CD4-positive, alpha-beta T cell (primary cell): ENCODE measurements around the gene HP1BP3. TPM values are rescaled to one million over a fixed set of nuclear protein-coding genes. Genes with fewer than 3 reads are reported as not detected.

Experiments used
- ATAC-seq: fragments of 200-7000 bp; cut with Tn5 transposase; one replicate; pipeline ENCODE4 v1.10.0; 2022; ENCODE audit warnings: mild to moderate bottlenecking; ENCODE audit not compliant: poor library complexity
- CTCF ChIA-PET: fragments of 350-600 bp; sonication (Branson Sonifier 250); formaldehyde crosslinking; loops from one replicate; lab custom pipeline; 2021; ENCODE audit warnings: antibody characterized with exemption, inconsistent platforms; lab: Charles Lee
- POLR2A ChIA-PET: fragments of 350-600 bp; sonication (Branson Sonifier 250); formaldehyde crosslinking; loops from one replicate; lab custom pipeline; 2021; ENCODE audit warnings: antibody characterized with exemption, inconsistent platforms; lab: Charles Lee
- DNase-seq, 14 experiments: peaks; one replicate each; pipeline ENCODE4 v3.0.0-alpha.2; 2013 to 2020; ENCODE audit warnings: mixed read lengths in 2 of 14
- H3K27ac ChIP-seq, 2 donors: one replicate each; pipeline versions ENCODE4 v1.5.1 to v1.7.0; 2013; ENCODE audit warnings: low read length in 2 of 2, low read depth in 1 of 2, mild to moderate bottlenecking in 1 of 2
- H3K27me3 ChIP-seq, 2 experiments: 1 replicate in 1 of 2; 2 replicates in 1 of 2; pipeline versions ENCODE4 v1.6.1 to v1.7.0; 2013; ENCODE audit warnings: low read length in 2 of 2, control low read depth in 1 of 2, mild to moderate bottlenecking in 1 of 2, moderate library complexity in 1 of 2; ENCODE audit not compliant: insufficient read depth in 2 of 2, control insufficient read depth in 1 of 2
- H3K36me3 ChIP-seq: one replicate; pipeline ENCODE4 v1.6.1; 2013; ENCODE audit warnings: low read length, control low read depth; ENCODE audit not compliant: insufficient read depth
- H3K4me1 ChIP-seq: one replicate; pipeline ENCODE4 v1.6.1; 2013; ENCODE audit warnings: low read length, control low read depth; ENCODE audit not compliant: insufficient read depth
- H3K4me3 ChIP-seq: one replicate; pipeline ENCODE4 v1.5.1; 2013; ENCODE audit warnings: mild to moderate bottlenecking, low read length, moderate library complexity
- H3K9me3 ChIP-seq, 2 experiments: 1 replicate in 1 of 2; 2 replicates in 1 of 2; pipeline versions ENCODE4 v1.6.1 to v1.7.0; 2013; ENCODE audit warnings: low read length in 2 of 2, mild to moderate bottlenecking in 2 of 2, control low read depth in 1 of 2, moderate library complexity in 1 of 2; ENCODE audit not compliant: control insufficient read depth in 1 of 2, insufficient read depth in 1 of 2
- H3K27ac Mint-ChIP-seq: one replicate; pipeline ENCODE4 v1.8.0; 2020; ENCODE audit warnings: mixed read lengths
- H3K27me3 Mint-ChIP-seq: one replicate; pipeline ENCODE4 v1.8.0; 2021; ENCODE audit warnings: mixed read lengths
- H3K36me3 Mint-ChIP-seq: one replicate; pipeline ENCODE4 v1.8.0; 2021; ENCODE audit warnings: low read depth, mixed read lengths
- H3K4me1 Mint-ChIP-seq: one replicate; pipeline ENCODE4 v1.8.0; 2021; ENCODE audit warnings: low read depth, mixed read lengths
- H3K4me3 Mint-ChIP-seq: one replicate; pipeline ENCODE4 v1.8.0; 2020; ENCODE audit warnings: mild to moderate bottlenecking, mixed read lengths
- H3K9me3 Mint-ChIP-seq: one replicate; pipeline ENCODE4 v1.8.0; 2020; ENCODE audit warnings: mixed read lengths
- CTCF ChIP-seq: fragments of 200-600 bp; IDR thresholded peaks from one replicate; pipeline ENCODE4 v1.8.0; 2022; ENCODE audit warnings: antibody characterized with exemption, mild to moderate bottlenecking
- intact Hi-C, 2 experiments: fragments of 100-400 bp; cut with DNase I in 1 of 2; cut with micrococcal nuclease in 1 of 2; formaldehyde crosslinking; loops; one replicate each; pipeline versions ENCODE4 v1.15.1 to v1.9.0; 2023 to 2025; cut with DNase I, micrococcal nuclease
- total RNA-seq, 174 experiments: library from RNA in 2 of 174; stranded (reverse) in 2 of 174; gene quantifications; one replicate each; pipeline ENCODE4 v1.2.3 and lab custom pipeline; 2021 to 2026

The HP1BP3 gene
- total RNA-seq, 2 experiments from 2014 or later: 186 to 191 TPM

GRCh38 chr1:20696397-20697333 is 90.4 kb downstream of the HP1BP3 start:
- Mint-ChIP-seq H3K27me3 (no peaks in the 10 kb centered on the region), H3K4me3 (peak overlapping the region; percentile 91), H3K4me1 (peaks cover 5% of the 10 kb centered on the region), H3K9me3 (no peaks in the 10 kb centered on the region), H3K36me3 (no peaks in the 10 kb centered on the region), H3K27ac (no peak overlapping the region)
- H3K4me1 ChIP-seq: peaks cover 13% of the 10 kb centered on the region
- ChIA-PET CTCF (interaction anchor here (0.6 to 1.6 kb wide), 24 partner anchors 10 to 500 kb away, joined by 3 to 21 read pairs (median 3); partner anchors contain the start of genes DDOST, HP1BP3, KIF17 and SH2D5), POLR2A (interaction anchor here (0.6 to 1.3 kb wide), 3 partner anchors 37 to 498 kb away, joined by 3 to 5 read pairs (median 4); partner anchors contain the start of gene HP1BP3)
- peak; percentile 98 for ATAC-seq
- intact Hi-C loops: loop anchor here (1.0 to 10.0 kb wide), 6 partner anchors 36 to 499 kb away; partner anchors contain the start of genes HP1BP3 (in 1 of the 2) and SH2D5 (in 1 of the 2)
- H3K27me3 ChIP-seq: no peaks in the 10 kb centered on the region
- no peaks in the 10 kb centered on the region for H3K36me3 ChIP-seq
- H3K4me3 ChIP-seq: peak overlapping the region; percentile 86
- TF ChIP-seq CTCF: peak; percentile 99
- peak; percentile 54 to 85 (median 65) for DNase-seq
- no peak overlapping the region for H3K27ac ChIP-seq
- no peaks in the 10 kb centered on the region for H3K9me3 ChIP-seq

GRCh38 chr1:20695515-20695914 is 91.6 kb downstream of the HP1BP3 start:
- H3K36me3 ChIP-seq: no peaks in the 10 kb centered on the region
- H3K27me3 Mint-ChIP-seq: no peaks in the 10 kb centered on the region
- H3K4me1 ChIP-seq: peaks cover 13% of the 10 kb centered on the region
- H3K36me3 Mint-ChIP-seq: no peaks in the 10 kb centered on the region
- POLR2A ChIA-PET: interaction anchor here (0.5 kb wide), 1 partner anchor 779 kb away, joined by 3 read pairs; no protein-coding TSS in a partner anchor
- no peaks in the 10 kb centered on the region for H3K9me3 Mint-ChIP-seq
- H3K27ac Mint-ChIP-seq: no peak overlapping the region
- H3K4me3 ChIP-seq: no peak overlapping the region
- DNase-seq (no peak), ATAC-seq (no peak)
- H3K4me3 Mint-ChIP-seq: peak overlapping the region; percentile 91
- CTCF ChIA-PET: interaction anchor here (0.8 to 1.3 kb wide), 2 partner anchors 133 to 500 kb away, joined by 3 read pairs; no protein-coding TSS in a partner anchor
- H3K4me1 Mint-ChIP-seq: peaks cover 5% of the 10 kb centered on the region
- no peak overlapping the region for H3K27ac ChIP-seq
- no peak for TF ChIP-seq CTCF
- no peaks in the 10 kb centered on the region for H3K9me3 ChIP-seq
- H3K27me3 ChIP-seq: no peaks in the 10 kb centered on the region
- intact Hi-C loops: loop anchor here (5.0 to 10.0 kb wide), 3 partner anchors 92 to 279 kb away; partner anchors contain the start of gene HP1BP3 (in 1 of the 2)

- H3K9me3 ChIP-seq: no peaks in the 10 kb centered on the region
- intact Hi-C loops: loop anchor here in 1 of 2 experiments (10.0 kb wide), 2 partner anchors 201 to 281 kb away; no protein-coding TSS in a partner anchor
- Mint-ChIP-seq H3K4me1 (peaks cover 5% of the 10 kb centered on the region), H3K36me3 (no peaks in the 10 kb centered on the region), H3K27ac (no peak overlapping the region), H3K27me3 (no peaks in the 10 kb centered on the region), H3K4me3 (no peak overlapping the region), H3K9me3 (no peaks in the 10 kb centered on the region)
- no peak for ATAC-seq
- POLR2A ChIA-PET: no interaction called here
- TF ChIP-seq CTCF: no peak
- no peaks in the 10 kb centered on the region for H3K36me3 ChIP-seq
- CTCF ChIA-PET: no interaction called here
- no peaks in the 10 kb centered on the region for H3K27me3 ChIP-seq
- no peak for DNase-seq
- H3K4me3 ChIP-seq: no peak overlapping the region
- peaks cover 13% of the 10 kb centered on the region for H3K4me1 ChIP-seq
- H3K27ac ChIP-seq: no peak overlapping the region
These were observed 93.5 kb downstream of the HP1BP3 start for GRCh38 chr1:20693623-20694022.

Other genes with a start within 250 kb of the HP1BP3 start
- not detected for gene FAM43B, start 234.7 kb downstream of the HP1BP3 start, total RNA-seq
- under 1 TPM; 0.38 to 0.50 TPM for gene CDA, start 198.2 kb downstream of the HP1BP3 start, total RNA-seq
- 1 to 10 TPM; 6.6 to 7.5 TPM for gene PINK1, start 153.8 kb downstream of the HP1BP3 start, total RNA-seq
- gene DDOST, start 125.9 kb downstream of the HP1BP3 start, total RNA-seq: 100 to 1,000 TPM in 1 of 2 experiments, 10 to 100 TPM in 1; 96.1 to 101 TPM
- gene KIF17, start 69.3 kb downstream of the HP1BP3 start, total RNA-seq: not detected
- under 1 TPM in 1 of 2 experiments, not detected in 1; 0.08 TPM for gene SH2D5, start 54.6 kb downstream of the HP1BP3 start, total RNA-seq